DND-41 (cell line): ENCODE measurements around the gene CHST1.

ENCODE experiments used
- CTCF ChIP-seq: IDR thresholded peaks from 2 replicates; pipeline ENCODE4 v1.5.1; 2012; ENCODE audit warnings: borderline replicate concordance, low read length, moderate library complexity, mild to moderate bottlenecking; ENCODE audit not compliant: poor library complexity, severe bottlenecking; ENCODE audit errors: extremely low read depth
- EZH2 ChIP-seq: IDR thresholded peaks from 3 replicates; pipeline ENCODE4 v1.6.1; 2012; ENCODE audit warnings: borderline replicate concordance, low read depth, mild to moderate bottlenecking, moderate library complexity, low read length, inconsistent platforms; ENCODE audit not compliant: severe bottlenecking

- TF ChIP-seq CTCF (no peak), EZH2 (no peak)
These were observed 5.6 kb downstream of the CHST1 start for GRCh38 chr11:45659818-45660160.
